ENCODE results near the gene ABL1. TPM values are rescaled to one million over a fixed set of nuclear protein-coding genes. Genes with fewer than 3 reads are reported as not detected.

Gene ABL1
- polyA plus RNA-seq, 1 donor from 2014 or later, result 18.5 TPM

DNA sequence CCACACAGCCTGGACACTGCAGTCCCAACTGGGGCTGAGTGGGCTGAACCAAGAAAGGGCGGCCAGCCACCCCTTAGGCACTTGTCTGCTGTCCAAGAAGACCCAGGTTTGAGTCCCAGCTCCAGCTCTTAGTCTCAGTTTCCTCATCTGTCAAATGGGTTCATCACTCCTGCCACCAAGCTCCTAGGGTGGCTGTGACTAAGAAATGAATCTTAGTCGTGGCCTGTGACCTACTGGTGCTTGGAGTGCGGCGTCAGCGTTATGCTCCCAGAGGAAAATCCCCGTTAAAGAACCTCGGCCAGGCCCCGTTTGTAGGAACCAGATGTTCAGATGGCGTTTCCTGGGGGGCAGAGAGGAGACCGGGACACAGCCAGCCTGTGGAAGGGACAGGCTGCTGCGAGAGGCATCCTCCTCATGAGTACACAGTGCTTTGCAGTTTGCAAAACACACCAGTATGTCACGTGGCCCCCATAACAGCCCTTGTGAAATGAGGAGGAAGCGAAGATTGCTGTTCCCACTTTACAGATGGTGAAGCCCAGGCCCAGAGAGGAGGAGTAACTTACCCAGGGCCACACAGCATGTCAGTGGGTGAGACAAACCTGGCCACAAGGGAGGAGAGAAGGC lies 100.7 kb downstream of the ABL1 start:
- H3K9ac ChIP-seq (ENCODE audit: low read length), result no peak overlapping the region
- no peaks in the 10 kb centered on the region for H3K36me3 ChIP-seq (ENCODE audit: insufficient read depth, low read length)
- no peaks in the 10 kb centered on the region for H3K79me2 ChIP-seq (replicated peaks; ENCODE audit: insufficient read depth, low read length)
- TF ChIP-seq TAF1 (IDR thresholded peaks at IDR 0.05; ENCODE audit: low read depth) (no peak), POLR2AphosphoS5 (IDR thresholded peaks at IDR 0.05) (no peak), EZH2 (IDR thresholded peaks at IDR 0.05; ENCODE audit: borderline replicate concordance, insufficient read depth, low read length, poor library complexity, severe bottlenecking) (no peak), EP300 (conservative IDR thresholded peaks at IDR 0.05; ENCODE audit: poor library complexity, severe bottlenecking) (no peak), MXI1 (conservative IDR thresholded peaks at IDR 0.05; ENCODE audit: poor library complexity, severe bottlenecking) (no peak), SMC3 (conservative IDR thresholded peaks at IDR 0.05; ENCODE audit: poor library complexity) (no peak), RAD21 (conservative IDR thresholded peaks at IDR 0.05) (no peak)
- TF ChIP-seq, protein P1, sequence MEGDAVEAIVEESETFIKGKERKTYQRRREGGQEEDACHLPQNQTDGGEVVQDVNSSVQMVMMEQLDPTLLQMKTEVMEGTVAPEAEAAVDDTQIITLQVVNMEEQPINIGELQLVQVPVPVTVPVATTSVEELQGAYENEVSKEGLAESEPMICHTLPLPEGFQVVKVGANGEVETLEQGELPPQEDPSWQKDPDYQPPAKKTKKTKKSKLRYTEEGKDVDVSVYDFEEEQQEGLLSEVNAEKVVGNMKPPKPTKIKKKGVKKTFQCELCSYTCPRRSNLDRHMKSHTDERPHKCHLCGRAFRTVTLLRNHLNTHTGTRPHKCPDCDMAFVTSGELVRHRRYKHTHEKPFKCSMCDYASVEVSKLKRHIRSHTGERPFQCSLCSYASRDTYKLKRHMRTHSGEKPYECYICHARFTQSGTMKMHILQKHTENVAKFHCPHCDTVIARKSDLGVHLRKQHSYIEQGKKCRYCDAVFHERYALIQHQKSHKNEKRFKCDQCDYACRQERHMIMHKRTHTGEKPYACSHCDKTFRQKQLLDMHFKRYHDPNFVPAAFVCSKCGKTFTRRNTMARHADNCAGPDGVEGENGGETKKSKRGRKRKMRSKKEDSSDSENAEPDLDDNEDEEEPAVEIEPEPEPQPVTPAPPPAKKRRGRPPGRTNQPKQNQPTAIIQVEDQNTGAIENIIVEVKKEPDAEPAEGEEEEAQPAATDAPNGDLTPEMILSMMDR (IDR thresholded peaks at IDR 0.05; ENCODE audit: poor library complexity, severe bottlenecking), result no peak
- TF ChIP-seq, protein P2, sequence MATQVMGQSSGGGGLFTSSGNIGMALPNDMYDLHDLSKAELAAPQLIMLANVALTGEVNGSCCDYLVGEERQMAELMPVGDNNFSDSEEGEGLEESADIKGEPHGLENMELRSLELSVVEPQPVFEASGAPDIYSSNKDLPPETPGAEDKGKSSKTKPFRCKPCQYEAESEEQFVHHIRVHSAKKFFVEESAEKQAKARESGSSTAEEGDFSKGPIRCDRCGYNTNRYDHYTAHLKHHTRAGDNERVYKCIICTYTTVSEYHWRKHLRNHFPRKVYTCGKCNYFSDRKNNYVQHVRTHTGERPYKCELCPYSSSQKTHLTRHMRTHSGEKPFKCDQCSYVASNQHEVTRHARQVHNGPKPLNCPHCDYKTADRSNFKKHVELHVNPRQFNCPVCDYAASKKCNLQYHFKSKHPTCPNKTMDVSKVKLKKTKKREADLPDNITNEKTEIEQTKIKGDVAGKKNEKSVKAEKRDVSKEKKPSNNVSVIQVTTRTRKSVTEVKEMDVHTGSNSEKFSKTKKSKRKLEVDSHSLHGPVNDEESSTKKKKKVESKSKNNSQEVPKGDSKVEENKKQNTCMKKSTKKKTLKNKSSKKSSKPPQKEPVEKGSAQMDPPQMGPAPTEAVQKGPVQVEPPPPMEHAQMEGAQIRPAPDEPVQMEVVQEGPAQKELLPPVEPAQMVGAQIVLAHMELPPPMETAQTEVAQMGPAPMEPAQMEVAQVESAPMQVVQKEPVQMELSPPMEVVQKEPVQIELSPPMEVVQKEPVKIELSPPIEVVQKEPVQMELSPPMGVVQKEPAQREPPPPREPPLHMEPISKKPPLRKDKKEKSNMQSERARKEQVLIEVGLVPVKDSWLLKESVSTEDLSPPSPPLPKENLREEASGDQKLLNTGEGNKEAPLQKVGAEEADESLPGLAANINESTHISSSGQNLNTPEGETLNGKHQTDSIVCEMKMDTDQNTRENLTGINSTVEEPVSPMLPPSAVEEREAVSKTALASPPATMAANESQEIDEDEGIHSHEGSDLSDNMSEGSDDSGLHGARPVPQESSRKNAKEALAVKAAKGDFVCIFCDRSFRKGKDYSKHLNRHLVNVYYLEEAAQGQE (IDR thresholded peaks at IDR 0.05; ENCODE audit: borderline replicate concordance), result no peak
- no peaks in the 10 kb centered on the region for H3F3A ChIP-seq (ENCODE audit: insufficient read depth, low read length, poor library complexity, severe bottlenecking)
- H3K27me3 ChIP-seq (ENCODE audit: insufficient read depth, low read depth, low read length), result peaks cover 34% of the 10 kb centered on the region
- no peak overlapping the region for H3K27ac ChIP-seq (ENCODE audit: low read length)
- H4K20me1 ChIP-seq (ENCODE audit: insufficient read depth), result no peaks in the 10 kb centered on the region
- no peak overlapping the region for H3K4me3 ChIP-seq (ENCODE audit: low read length)
- H3K9me2 ChIP-seq (ENCODE audit: insufficient read depth, low read length), result no peaks in the 10 kb centered on the region
- no peak overlapping the region for H2AFZ ChIP-seq (ENCODE audit: low read depth, low read length)
- H3K9me3 ChIP-seq (ENCODE audit: low read length), result no peaks in the 10 kb centered on the region
- no peak overlapping the region for H3K4me2 ChIP-seq (ENCODE audit: low read length)

DNA sequence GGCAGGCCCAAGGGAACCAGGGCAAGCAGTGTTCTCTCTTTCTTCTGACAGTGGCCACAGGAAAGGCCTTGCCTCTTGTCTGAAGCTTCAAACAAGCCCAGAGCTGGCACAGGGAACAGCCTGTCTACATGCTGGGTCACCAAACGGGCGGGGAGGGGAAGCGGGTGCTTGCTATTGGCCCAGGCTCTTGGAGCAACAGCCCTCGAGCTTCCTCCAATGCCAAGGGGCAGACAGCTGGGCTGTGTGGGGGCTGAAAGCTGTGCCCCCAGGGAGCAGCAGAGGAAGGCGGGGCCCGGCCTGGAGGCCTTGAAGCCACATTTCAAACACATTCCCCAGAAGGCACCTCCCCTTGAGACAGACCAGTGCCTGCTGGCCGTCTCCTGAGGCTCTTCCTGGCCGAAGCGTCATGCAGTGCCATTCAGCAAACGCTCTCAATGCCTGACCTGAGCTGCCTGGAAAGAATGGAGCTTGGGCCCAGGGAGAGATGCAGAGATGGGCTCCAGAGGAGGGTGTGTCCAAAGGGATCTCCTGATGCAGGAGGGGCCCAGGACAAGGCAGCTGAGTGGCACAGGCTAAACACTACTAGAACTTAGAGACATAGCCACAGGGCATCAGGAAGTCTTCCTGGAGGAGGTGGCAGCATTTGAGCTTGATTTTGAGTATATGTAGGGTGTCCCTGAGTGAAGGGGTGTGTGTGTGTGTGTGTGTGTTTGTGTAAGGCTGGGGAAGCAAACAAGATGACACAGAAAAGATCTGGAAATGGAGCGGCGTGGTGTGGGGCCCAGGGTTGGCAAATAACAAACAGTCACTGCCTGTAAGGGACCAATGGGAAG lies 101.4 kb downstream of the ABL1 start:
- H3K27ac ChIP-seq (ENCODE audit: low read length), result no peak overlapping the region
- no peak overlapping the region for H2AFZ ChIP-seq (ENCODE audit: low read depth, low read length)
- no peak overlapping the region for H3K4me2 ChIP-seq (ENCODE audit: low read length)
- H3K79me2 ChIP-seq (replicated peaks; ENCODE audit: insufficient read depth, low read length), result no peaks in the 10 kb centered on the region
- no peak overlapping the region for H3K9ac ChIP-seq (ENCODE audit: low read length)
- H3K27me3 ChIP-seq (ENCODE audit: insufficient read depth, low read depth, low read length), result peaks cover 41% of the 10 kb centered on the region
- H3K36me3 ChIP-seq (ENCODE audit: insufficient read depth, low read length), result no peaks in the 10 kb centered on the region
- no peak overlapping the region for H3K4me3 ChIP-seq (ENCODE audit: low read length)
- H3K9me3 ChIP-seq (ENCODE audit: low read length), result no peaks in the 10 kb centered on the region
- TF ChIP-seq POLR2AphosphoS5 (IDR thresholded peaks at IDR 0.05) (no peak), TAF1 (IDR thresholded peaks at IDR 0.05; ENCODE audit: low read depth) (no peak), SMC3 (conservative IDR thresholded peaks at IDR 0.05; ENCODE audit: poor library complexity) (no peak), EP300 (conservative IDR thresholded peaks at IDR 0.05; ENCODE audit: poor library complexity, severe bottlenecking) (no peak), MXI1 (conservative IDR thresholded peaks at IDR 0.05; ENCODE audit: poor library complexity, severe bottlenecking) (no peak), RAD21 (conservative IDR thresholded peaks at IDR 0.05) (no peak), EZH2 (IDR thresholded peaks at IDR 0.05; ENCODE audit: borderline replicate concordance, insufficient read depth, low read length, poor library complexity, severe bottlenecking) (no peak)
- no peaks in the 10 kb centered on the region for H3F3A ChIP-seq (ENCODE audit: insufficient read depth, low read length, poor library complexity, severe bottlenecking)
- H3K9me2 ChIP-seq (ENCODE audit: insufficient read depth, low read length), result no peaks in the 10 kb centered on the region
- no peaks in the 10 kb centered on the region for H4K20me1 ChIP-seq (ENCODE audit: insufficient read depth)

Other genes with a start within 250 kb of the ABL1 start
- 0.17 TPM in 1 of 2 replicates, not detected in the other for gene PRDM12, start 170.7 kb upstream of the ABL1 start, polyA plus RNA-seq
- 36.3 and 43.6 TPM in 2 replicates for gene EXOSC2, start 141.5 kb upstream of the ABL1 start, polyA plus RNA-seq
- gene QRFP, start 61.6 kb downstream of the ABL1 start, polyA plus RNA-seq, result not detected in 2 replicates
- 1.6 and 2.7 TPM in 2 replicates for gene FIBCD1, start 104.0 kb downstream of the ABL1 start, polyA plus RNA-seq
- 0.04 TPM in 1 of 2 replicates, not detected in the other for gene LAMC3, start 173.9 kb downstream of the ABL1 start, polyA plus RNA-seq

All from neural cell (in vitro differentiated cells).